HG02852 (cell line): ENCODE measurements around the gene RGS19.
A peak's percentile ranks its signal among the peaks of the same experiment; 100 is the strongest.
"Not testable (repeated sequence)": the region's sequence is repeated elsewhere in the genome, so short reads cannot be mapped to it uniquely, and the experiment has no call there.

Experiments used
- ATAC-seq: cut with Tn5 transposase; IDR thresholded peaks from one replicate; pipeline ENCODE4 v1.9.1; 2021; ENCODE audit warnings: mild to moderate bottlenecking, moderate library complexity; ENCODE audit not compliant: unreplicated experiment

Gene RGS19

DNA sequence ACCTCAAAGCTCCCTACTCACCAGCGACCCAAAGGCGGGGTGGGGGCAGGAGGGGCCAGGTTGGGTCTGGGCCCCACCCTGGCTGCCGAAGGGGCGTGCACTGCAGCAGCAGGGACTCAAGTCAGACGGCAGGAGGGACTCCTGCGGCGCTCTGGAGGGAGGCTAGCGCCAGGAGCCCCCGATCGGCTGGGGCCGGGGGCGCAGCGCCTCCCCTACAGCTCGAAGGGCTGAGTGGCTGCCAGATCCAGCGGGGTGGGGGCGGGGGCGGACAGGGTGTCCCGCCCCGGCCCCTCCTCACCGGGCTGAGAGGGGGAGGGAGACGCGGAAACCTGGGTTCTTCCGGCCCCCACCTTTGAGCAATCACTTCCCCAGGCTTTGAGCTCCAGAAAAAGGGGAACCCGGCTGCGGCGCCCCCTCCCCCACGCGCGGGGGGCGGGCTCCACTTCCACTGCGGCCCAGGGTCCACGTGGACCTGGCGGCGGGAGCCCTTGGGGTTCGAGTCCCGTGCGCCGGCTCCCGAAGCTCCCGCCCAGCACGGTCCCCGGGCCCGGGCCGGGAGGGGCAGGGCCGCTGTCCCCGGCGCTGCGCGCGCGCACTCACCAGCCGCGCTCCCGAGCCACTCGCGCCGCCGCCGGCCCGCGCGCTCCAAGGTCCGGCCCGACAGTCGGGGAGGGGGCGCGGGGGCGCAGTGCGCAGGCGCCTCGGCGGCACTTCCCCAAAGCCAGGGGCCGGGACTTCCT, at the start of gene RGS19:
Gene RGS19, minus strand, starts transcription at position 246 of the 740 bp plus-strand sequence. CDS start 2,632 bp downstream, outside the sequence.
- ATAC-seq = peak; percentile 47

GRCh38 chr20:64123517-64123916, 44.2 kb upstream of the RGS19 start:
- not testable (repeated sequence) for ATAC-seq

DNA sequence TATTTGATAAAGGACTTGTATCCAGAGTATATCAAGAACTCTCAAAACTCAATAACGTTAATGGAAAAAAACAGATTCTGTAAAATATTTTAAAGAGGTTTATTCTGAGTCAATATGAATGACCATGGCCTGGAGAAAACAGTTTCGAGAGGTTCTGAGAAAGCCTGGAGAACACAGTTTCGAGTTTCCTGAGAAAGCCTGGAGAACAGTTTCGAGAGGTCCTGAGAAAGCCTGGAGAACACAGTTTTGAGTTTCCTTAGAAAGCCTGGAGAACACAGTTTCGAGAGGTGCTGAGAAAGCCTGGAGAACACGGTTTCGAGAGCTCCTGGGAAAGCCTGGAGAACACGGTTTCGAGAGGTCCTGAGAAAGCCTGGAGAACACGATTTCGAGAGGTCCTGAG, 43.6 kb upstream of the RGS19 start:
- not testable (repeated sequence) for ATAC-seq

GRCh38 chr20:64121586-64121985, 42.3 kb upstream of the RGS19 start:
- ATAC-seq = no peak

DNA sequence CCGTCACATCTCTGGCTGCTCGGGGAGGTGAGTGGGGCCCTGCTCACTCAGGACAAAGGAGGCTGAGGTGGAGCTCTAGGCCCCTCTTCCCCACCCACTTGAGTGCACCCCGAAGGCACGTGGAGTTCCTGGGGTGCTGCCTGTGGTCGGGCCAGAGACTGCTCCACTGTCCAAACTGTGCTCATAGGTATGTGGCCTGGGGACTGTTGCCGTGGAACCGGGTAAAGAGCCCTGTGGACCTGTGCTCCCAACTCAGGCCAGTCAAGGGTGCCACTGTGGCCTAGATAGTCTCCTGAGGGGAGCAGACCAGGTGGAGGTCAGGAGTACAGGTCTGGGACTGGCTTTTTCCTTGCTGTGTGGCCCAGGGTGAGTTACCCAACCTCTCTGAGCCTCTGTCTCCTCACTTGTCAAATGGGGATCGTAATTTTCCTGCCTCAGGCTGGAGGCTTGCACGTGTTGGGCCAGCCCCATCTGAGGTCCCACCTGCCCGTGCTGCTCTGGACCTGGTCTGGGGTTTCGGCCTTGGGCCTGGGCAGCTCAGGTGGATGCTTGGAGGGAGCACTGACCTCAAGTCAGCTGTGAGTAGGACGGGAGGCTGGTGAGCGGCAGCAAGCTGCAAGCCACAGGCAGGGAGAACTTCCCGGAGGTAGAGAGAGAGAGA, 40.5 kb upstream of the RGS19 start:
- ATAC-seq = no peak

DNA sequence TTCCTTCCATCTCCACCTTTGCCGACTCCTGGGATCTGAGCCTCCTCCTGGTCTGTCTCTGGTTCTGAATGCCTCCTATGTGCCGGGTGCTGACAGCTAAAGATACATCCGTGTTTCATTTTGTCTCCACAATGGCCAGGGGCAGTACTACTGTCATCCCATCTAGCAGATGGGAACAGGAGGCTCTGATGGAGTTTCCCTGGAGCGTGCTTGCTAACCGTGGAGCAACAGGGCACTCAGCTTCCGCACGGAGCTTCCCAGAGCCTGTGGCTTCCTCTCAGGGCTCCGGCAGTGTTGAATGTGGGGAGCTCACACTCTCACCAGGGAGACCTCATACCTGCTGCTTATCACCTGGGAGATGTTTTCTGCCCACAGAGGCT, 40.0 kb upstream of the RGS19 start:
- ATAC-seq = no peak

DNA sequence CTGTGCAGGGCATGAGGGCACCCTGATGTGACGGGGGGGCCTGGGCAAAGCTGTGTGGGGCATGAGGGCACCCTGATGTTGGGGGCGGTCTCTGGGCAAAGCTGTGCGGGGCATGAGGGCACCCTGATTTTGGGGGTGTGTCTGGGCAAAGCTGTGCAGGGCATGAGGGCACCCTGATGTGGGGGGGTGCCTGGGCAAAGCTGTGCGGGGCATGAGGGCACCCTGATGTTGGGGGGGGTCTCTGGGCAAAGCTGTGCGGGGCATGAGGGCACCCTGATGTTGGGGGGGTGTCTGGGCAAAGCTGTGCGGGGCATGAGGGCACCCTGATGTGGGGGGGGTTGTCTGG, 38.1 kb upstream of the RGS19 start:
- ATAC-seq = not testable (repeated sequence)

GRCh38 chr20:64116541-64117431, 37.5 kb upstream of the RGS19 start:
- ATAC-seq = no peak

DNA sequence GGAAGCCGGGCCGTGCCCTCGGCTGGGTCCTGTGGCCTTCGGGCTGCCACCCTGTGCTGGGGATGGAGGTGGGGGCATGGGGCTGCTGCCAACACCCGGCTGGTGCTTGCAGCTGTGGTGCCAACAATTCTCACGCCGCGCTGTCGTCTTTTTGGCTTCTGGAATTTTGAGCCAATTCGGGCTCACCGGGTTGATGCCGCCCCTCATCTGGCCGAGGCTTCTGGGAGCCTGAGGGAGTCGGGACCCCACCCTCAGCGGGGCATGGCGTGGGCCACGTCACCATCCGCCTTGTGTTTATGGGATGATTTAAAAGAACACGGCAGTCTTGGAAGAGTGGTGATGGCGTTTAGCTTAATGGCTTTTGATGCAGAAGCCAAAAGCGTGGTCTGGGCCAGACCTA, 36.7 kb upstream of the RGS19 start:
- no peak for ATAC-seq

DNA sequence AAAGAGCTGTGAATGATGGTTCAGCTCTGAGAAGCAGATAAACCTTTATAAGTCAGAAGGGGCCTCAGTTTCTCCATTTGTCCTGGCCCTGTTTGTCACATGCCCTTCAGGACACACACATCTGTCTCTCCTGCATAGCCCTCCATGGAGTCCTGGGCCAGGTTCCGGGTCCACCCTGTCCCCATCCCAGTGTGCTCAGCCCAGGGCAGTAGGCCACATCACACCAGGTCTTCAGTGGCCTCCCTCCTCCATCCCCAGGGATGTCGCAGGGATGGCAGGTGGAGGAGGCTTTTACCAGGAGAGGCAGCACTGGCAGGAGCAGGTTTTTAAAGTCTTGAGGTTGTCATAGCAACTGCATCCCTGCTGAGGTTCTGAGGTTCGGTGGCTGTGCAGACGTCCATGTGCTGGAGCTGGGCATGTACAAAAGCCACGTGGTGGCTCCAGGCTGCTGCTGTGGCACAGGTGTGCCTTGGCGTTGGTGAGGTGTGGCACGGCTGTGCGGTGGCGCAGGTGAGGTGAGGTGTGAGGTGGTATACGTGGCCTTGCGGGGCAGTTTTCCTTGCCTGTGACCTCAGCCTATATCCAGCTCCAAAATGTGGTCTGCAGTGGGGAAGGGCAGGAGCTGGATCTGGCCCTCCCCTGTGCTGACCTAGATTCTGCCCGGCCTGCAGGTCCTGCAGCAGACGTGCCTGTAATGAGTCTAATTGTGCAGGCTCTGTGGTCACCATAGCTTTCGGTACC, 36.0 kb upstream of the RGS19 start:
- no peak for ATAC-seq

- no peak for ATAC-seq
These were observed 35.1 kb upstream of the RGS19 start for GRCh38 chr20:64114356-64114971.

- ATAC-seq = no peak
These were observed 34.6 kb upstream of the RGS19 start for GRCh38 chr20:64113796-64114355.

GRCh38 chr20:64113444-64113775, 34.1 kb upstream of the RGS19 start:
- ATAC-seq = no peak

- ATAC-seq = no peak
These were observed 33.5 kb upstream of the RGS19 start for GRCh38 chr20:64112691-64113443.

DNA sequence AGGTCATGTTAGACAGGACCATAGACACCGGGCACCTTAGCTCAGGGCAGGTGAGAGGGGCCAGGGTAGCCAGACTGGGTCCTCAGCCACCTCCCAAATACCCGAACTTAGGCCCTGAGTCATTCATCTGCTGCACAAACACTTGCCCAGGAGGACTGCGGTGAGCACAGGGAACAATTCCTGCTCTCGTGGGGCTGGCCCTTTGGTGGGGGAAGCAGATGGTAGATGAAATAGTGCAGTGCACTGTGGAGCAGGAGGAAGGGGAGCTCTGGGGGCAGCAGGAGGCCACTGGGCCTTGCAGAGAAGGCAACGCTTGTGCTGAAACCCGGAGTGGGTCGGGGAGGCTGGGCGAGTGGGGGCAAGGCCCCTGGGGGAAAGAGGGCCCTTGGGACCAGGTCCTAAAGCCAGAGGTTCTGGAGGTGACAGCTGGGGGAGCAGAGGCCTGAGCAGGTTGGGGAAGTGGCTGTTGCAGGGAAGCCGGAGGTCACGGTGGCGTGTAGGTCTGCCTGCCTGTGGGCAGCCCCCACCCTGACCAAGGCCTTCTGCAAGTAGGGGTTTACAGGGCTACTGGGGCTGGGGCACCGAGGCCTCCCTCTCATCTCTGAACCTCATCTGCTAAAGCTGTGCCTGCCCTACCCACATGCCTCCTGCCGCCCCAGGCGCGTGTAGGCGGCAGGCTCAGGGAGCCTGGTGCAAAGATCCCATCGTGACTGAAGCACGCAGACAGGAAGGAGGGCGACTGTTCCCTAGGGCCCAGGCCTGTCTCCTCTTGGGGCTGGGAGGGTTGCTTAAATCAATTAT, 32.7 kb upstream of the RGS19 start:
- ATAC-seq = no peak

DNA sequence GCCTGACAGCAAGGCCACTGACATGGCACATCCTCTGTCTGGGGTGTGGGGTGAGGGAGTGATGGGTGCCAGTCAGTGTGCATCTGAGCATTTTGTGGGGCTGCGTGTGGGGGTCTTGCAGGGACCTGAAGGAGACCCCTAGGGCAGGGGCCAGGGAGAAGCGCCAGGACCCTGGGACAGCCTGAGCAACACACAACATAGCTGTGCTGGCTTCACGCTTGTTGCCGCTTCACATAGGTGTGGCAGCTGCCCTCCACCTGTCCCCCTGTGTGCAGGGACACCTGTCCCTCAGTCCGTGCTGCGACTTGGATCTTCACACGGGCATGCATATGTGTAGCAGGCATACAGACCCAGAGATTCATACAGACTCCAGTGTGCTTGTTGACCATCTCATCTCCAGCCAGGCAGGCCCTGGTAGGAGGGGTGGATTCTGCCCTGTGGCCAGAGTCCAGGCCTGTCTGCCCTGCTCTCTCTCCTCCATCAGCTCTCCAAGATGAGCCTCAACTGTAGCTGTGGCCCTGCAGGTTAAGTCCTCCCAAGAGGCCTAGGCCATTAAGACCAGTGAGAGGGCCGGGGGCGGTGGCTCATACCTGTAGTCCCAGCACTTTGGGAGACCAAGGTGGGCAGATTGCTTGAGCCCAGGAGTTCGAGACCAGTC, 31.2 kb upstream of the RGS19 start:
- no peak for ATAC-seq

DNA sequence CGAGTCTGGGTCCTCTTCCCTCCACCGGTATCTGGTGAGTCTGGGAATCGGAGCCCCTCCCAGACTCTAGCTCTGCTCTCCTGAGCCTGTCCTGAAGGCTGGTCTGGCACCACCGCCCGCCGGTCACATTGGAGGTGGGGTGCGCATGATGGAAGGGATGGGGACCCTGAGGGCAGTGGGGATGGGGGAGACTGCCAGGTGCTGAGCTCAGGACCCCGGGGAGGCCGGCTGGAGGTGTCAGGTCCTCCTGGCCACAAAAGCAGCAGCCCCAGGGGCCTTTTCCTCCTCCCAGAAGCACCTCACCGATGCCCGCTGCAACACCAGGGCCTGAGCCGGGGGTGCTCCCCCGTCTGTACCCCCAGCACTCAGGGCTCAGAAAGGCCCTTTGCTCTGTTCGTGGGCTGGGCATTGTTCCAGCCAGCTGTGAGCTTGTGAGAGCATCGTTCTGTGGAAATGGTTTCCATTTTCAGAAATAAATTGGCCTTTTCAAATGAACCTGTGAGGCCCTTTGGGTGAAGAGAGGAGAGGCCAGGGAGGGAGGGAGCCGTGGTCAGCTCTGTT, 30.6 kb upstream of the RGS19 start:
- no peak for ATAC-seq
